ENCODE results near the gene BANK1.

DNA sequence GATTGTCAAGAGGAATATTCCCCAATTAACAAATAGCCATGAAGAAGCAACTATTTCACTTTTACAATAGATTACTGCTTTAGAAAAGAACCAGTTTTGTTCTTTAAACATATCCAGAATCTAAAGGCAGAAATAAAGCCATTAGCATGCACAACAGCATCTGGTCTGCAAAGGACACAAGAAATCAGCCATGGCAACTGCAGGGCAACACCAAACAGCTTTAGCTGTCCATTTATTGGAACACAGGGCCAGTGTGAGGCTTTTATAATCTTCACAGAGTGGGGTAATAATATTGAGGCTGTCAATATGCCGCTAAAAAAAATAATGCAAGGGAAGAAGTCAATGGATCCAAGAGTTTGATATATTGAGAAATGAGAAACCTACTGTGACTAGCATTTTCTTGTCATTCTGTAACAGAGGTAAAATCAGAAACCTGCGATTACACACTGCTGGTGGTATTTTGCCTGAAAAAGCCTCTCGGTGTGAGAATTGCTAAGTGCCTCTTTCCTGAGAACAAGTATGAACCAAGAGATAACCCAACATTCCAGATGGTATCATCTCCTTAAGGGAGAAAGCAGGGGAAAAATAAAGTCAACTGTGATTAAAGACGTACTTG is 2.7 kb upstream of the BANK1 start:
- TF ChIP-seq CTCF (conservative IDR thresholded peaks at IDR 0.05 in 1 of 2, IDR thresholded peaks at IDR 0.05 in 1 of 2; ENCODE audit: low read depth in 1 of 2, low read length in 2 of 2) (no peak), EZH2 (IDR thresholded peaks at IDR 0.05; ENCODE audit: low read length, missing control alignments) (no peak)

Data from fibroblast of lung (primary cell).